Heart left ventricle (tissue), 13 donors: ENCODE data around the gene DDX42.

Source experiments
- POLR2A ChIP-seq, 2 donors: fragments of 450-650 bp; IDR thresholded peaks; one replicate each; pipeline ENCODE4 v1.6.1; 2017; ENCODE audit warnings: antibody characterized with exemption in 2 of 2, mild to moderate bottlenecking in 2 of 2, moderate library complexity in 2 of 2
- TF ChIP-seq, protein P1 (sequence below), 12 donors: fragments of 200-600 bp; sonication (generic) in 4 of 12; IDR thresholded peaks; one replicate each; pipeline versions ENCODE4 v1.5.0 to v1.8.0; 2018 to 2022; ENCODE audit warnings: antibody characterized with exemption in 12 of 12, mild to moderate bottlenecking in 5 of 12
- donor health status: ischemic (EF 13 %, LVEDD 7.1; RV severe dilation, severe dysfunction).
- donor health status: DM: no; HTN: yes; CAD: no.
- donor health status: DM: no; HTN: no; CAD: no.
- donor health status: ischemic (EF 25% LVEDD 6.9; RV normal size, moderate dysfunction).
- donor health status: ischemic (EF 25% LVEDD 5.7; RV mildly dilated, moderate dysfunction).
- donor health status: ischemic (EF 35%, LVEDD 5.7; RV mildly dilated, moderate dysfunction).
- donor health status: nonischemic (EF 11% LVEDD 7.7; RV severe dilation, severe dysfunction).
- donor health status: DM: yes; HTN: yes; CAD: no.
- donor health status: PGD.
- donor health status: ischemic (EF 29% LVEDD 5.4; RV normal size, mild dysfunction).
- donor health status: nonischemic (EF 23%, LVEDD 6.1; RV moderate dilation, normal function).

DNA sequence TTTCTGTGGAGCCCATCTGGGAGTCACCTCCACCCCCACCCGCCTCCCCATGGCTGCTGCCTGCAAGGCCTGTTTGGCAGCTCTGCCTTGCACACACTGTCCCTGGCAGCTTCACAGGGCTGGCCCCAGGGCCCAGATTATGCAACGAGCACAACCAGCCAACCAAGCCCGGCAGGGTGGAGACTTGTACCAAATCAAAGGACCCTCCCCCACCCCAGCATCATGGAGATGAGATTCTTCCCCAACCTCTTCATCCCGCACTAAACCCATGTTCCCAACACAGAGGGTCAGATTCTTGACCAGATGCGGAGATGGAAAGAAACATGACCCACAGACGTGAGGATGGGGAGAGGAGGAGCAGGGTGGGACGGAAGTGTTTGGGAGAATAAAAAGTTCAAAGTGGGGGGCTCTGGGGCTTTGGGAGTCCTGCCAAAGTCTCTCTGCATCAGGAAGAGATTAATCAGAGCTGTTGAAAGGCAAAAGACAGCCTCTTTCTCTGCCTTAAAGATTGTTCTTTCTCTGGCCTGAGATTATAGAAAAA, 64.7 kb downstream of the DDX42 start:
- TF ChIP-seq, protein P1, sequence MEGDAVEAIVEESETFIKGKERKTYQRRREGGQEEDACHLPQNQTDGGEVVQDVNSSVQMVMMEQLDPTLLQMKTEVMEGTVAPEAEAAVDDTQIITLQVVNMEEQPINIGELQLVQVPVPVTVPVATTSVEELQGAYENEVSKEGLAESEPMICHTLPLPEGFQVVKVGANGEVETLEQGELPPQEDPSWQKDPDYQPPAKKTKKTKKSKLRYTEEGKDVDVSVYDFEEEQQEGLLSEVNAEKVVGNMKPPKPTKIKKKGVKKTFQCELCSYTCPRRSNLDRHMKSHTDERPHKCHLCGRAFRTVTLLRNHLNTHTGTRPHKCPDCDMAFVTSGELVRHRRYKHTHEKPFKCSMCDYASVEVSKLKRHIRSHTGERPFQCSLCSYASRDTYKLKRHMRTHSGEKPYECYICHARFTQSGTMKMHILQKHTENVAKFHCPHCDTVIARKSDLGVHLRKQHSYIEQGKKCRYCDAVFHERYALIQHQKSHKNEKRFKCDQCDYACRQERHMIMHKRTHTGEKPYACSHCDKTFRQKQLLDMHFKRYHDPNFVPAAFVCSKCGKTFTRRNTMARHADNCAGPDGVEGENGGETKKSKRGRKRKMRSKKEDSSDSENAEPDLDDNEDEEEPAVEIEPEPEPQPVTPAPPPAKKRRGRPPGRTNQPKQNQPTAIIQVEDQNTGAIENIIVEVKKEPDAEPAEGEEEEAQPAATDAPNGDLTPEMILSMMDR (IDR thresholded peaks at IDR 0.05): no peak
- peak in 1 of 2 donors; percentile 30 for TF ChIP-seq POLR2A (IDR thresholded peaks at IDR 0.05)
